Ascending aorta (tissue), 2 donors: Measurements from ENCODE around the gene NARS2. TPM values are rescaled to one million over a fixed set of nuclear protein-coding genes. Genes with fewer than 3 reads are reported as not detected.
A peak's percentile ranks its signal among the peaks of the same experiment; 100 is the strongest.

ENCODE experiments used
- DNase-seq, 2 donors: peaks; one replicate each; pipeline ENCODE4 v3.0.0-alpha.2; 2019; ENCODE audit warnings: low spot score in 2 of 2
- H3K27ac ChIP-seq, 2 donors: fragments of 200-600 bp; sonication (generic); one replicate each; pipeline ENCODE4 v1.5.1; 2016 to 2017; ENCODE audit warnings: mild to moderate bottlenecking in 1 of 2
- H3K27me3 ChIP-seq: fragments of 200-600 bp; sonication (generic); one replicate; pipeline ENCODE4 v1.5.1; 2017
- H3K36me3 ChIP-seq, 2 donors: fragments of 200-600 bp; sonication (generic); one replicate each; pipeline ENCODE4 v1.5.1; 2016
- H3K4me1 ChIP-seq, 2 donors: fragments of 200-600 bp; sonication (generic); one replicate each; pipeline ENCODE4 v1.5.1; 2016 to 2017; ENCODE audit warnings: mild to moderate bottlenecking in 1 of 2
- H3K4me3 ChIP-seq, 2 donors: fragments of 200-600 bp; sonication (generic); one replicate each; pipeline ENCODE4 v1.5.1; 2016 to 2017; ENCODE audit warnings: mild to moderate bottlenecking in 1 of 2
- H3K9me3 ChIP-seq, 2 donors: fragments of 200-600 bp; sonication (generic); one replicate each; pipeline ENCODE4 v1.5.1; 2016
- CTCF ChIP-seq, 3 experiments: fragments of 200-600 bp in 2 of 3; fragments of 450-650 bp in 1 of 3; sonication (generic) in 2 of 3; IDR thresholded peaks; one replicate each; pipeline ENCODE4 v1.5.1; 2016 to 2019; ENCODE audit warnings: antibody characterized with exemption in 3 of 3, mild to moderate bottlenecking in 1 of 3, moderate library complexity in 1 of 3
- intact Hi-C: fragments of 100-400 bp; cut with DNase I; formaldehyde crosslinking; loops from one replicate; pipeline ENCODE4 v1.15.1; 2023
- total RNA-seq: library from RNA; depleted of rRNA; stranded (reverse); fragments of >200 nt; gene quantifications from one replicate; pipeline ENCODE4 v1.1.0, GENCODE V29; 2016

Gene NARS2
- total RNA-seq, 1 donor from 2014 or later: 7.8 TPM

DNA sequence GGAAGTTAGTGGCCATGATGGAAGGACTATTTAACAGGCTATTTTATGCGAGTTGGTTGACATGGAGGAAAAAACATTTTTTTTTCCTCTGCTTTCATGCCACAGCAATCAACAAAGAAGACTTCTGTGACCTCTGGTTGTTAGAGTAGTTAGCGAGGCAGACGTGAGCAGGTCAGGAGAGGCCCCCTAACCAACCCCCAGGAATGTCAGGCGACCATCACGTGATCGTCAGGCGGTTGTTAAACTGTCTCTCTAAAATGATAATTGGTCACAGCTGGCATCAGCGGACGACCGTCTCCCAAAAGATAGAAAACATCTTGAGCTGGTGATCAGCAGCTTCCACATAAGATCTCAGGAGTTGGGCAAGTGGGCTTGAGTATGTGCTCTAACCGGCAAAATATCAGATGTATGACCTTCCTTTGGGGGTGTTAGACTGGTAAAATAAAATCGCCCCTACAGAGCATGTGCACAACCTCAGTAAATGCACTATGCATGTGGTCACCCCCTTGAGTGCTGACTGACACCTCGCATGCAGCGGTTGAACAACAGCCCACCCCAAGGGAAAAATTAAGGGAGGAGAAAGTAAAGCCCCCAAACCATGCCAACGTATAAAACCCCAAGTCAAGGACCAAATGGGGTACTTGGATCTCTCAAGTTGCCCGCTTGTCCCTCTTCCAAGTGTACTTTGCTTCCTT, 20.9 kb upstream of the NARS2 start:
- H3K4me3 ChIP-seq: no peak overlapping the region
- H3K9me3 ChIP-seq: no peaks in the 10 kb centered on the region
- no peaks in the 10 kb centered on the region for H3K4me1 ChIP-seq
- intact Hi-C loops: no loop called here
- H3K27me3 ChIP-seq: no peaks in the 10 kb centered on the region
- no peak for TF ChIP-seq CTCF (IDR thresholded peaks at IDR 0.05)
- no peak overlapping the region for H3K27ac ChIP-seq
- H3K36me3 ChIP-seq: no peaks in the 10 kb centered on the region
- DNase-seq: no peak

DNA sequence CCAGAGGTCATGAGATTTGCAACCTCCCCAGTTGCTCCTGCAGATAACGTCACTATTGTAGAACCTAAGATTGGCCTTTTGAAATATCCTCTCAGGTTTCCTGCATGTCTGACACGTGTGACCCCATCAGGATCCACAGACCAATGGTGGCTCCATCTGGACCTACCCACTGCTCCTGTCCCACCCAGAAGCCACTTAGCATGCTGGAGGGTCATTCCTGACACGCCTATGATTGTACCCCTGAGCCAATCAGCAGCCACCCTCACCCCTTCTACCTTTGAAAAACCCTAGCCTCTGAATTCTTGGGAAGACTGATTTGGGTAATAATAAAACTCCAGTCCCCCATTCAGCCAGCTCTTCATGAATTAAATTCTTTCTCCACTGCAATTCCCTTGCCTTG, 20.1 kb upstream of the NARS2 start:
- no peak overlapping the region for H3K27ac ChIP-seq
- H3K9me3 ChIP-seq: no peaks in the 10 kb centered on the region
- no peaks in the 10 kb centered on the region for H3K27me3 ChIP-seq
- H3K36me3 ChIP-seq: no peaks in the 10 kb centered on the region
- H3K4me1 ChIP-seq: no peaks in the 10 kb centered on the region
- no peak for DNase-seq
- H3K4me3 ChIP-seq: no peak overlapping the region
- TF ChIP-seq CTCF (IDR thresholded peaks at IDR 0.05): no peak
- intact Hi-C loops: no loop called here

GRCh38 chr11:78588517-78588916, 13.9 kb upstream of the NARS2 start:
- no peaks in the 10 kb centered on the region for H3K27me3 ChIP-seq
- peaks cover 6 to 15% of the 10 kb centered on the region in 2 donors for H3K9me3 ChIP-seq
- intact Hi-C loops: no loop called here
- DNase-seq: no peak
- H3K4me1 ChIP-seq: no peaks in the 10 kb centered on the region
- no peak for TF ChIP-seq CTCF (IDR thresholded peaks at IDR 0.05)
- H3K36me3 ChIP-seq: no peaks in the 10 kb centered on the region
- no peak overlapping the region for H3K4me3 ChIP-seq
- no peak overlapping the region for H3K27ac ChIP-seq

GRCh38 chr11:78587446-78587845, 12.8 kb upstream of the NARS2 start:
- no peak overlapping the region for H3K4me3 ChIP-seq
- no peak overlapping the region for H3K27ac ChIP-seq
- H3K27me3 ChIP-seq: no peaks in the 10 kb centered on the region
- no peaks in the 10 kb centered on the region for H3K4me1 ChIP-seq
- no peak for TF ChIP-seq CTCF (IDR thresholded peaks at IDR 0.05)
- intact Hi-C loops: no loop called here
- peaks cover 6 to 26% of the 10 kb centered on the region in 2 donors for H3K9me3 ChIP-seq
- DNase-seq: no peak
- H3K36me3 ChIP-seq: no peaks in the 10 kb centered on the region

- Histone ChIP-seq H3K9me3 (peaks cover 6 to 26% of the 10 kb centered on the region in 2 donors), H3K27me3 (no peaks in the 10 kb centered on the region), H3K36me3 (no peaks in the 10 kb centered on the region), H3K4me1 (no peaks in the 10 kb centered on the region), H3K27ac (no peak overlapping the region), H3K4me3 (no peak overlapping the region)
- DNase-seq: no peak
- intact Hi-C loops: no loop called here
- TF ChIP-seq CTCF (IDR thresholded peaks at IDR 0.05): peak in 2 of 3 experiments; percentile 15 to 22
Measured at GRCh38 chr11:78586452-78587046, 11.9 kb upstream of the NARS2 start.
